WTC11 (cell line): ENCODE data around the gene CBFB. TPM values are rescaled to one million over a fixed set of nuclear protein-coding genes. Genes with fewer than 3 reads are reported as not detected.
"Not testable (repeated sequence)": the region's sequence is repeated elsewhere in the genome, so short reads cannot be mapped to it uniquely, and the experiment has no call there.

Experiments used
- ATAC-seq: fragments of 200-7000 bp; cut with Tn5 transposase; 2 replicates; pipeline ENCODE4 v1.10.0; 2021; ENCODE audit warnings: mild to moderate bottlenecking, moderate library complexity
- CTCF ChIA-PET: fragments of 300-600 bp; sonication (Branson Sonifier 250); formaldehyde crosslinking; loops from one replicate; lab custom pipeline; 2021; ENCODE audit warnings: antibody characterized with exemption; lab: Charles Lee
- POLR2A ChIA-PET: fragments of 350-600 bp; sonication (Branson Sonifier 250); formaldehyde crosslinking; loops from one replicate; lab custom pipeline; 2021; ENCODE audit warnings: antibody characterized with exemption; lab: Charles Lee
- DNase-seq: peaks from one replicate; pipeline ENCODE4 v3.0.0; 2021; ENCODE audit warnings: low spot score
- H3K27ac Mint-ChIP-seq: 2 replicates; pipeline ENCODE4 v1.8.0; 2021; ENCODE audit warnings: mixed read lengths
- H3K27me3 Mint-ChIP-seq: 2 replicates; pipeline ENCODE4 v1.8.0; 2021; ENCODE audit warnings: low read depth, mild to moderate bottlenecking, moderate library complexity, mixed read lengths
- H3K36me3 Mint-ChIP-seq: 2 replicates; pipeline ENCODE4 v1.8.0; 2021; ENCODE audit warnings: mixed read lengths
- H3K4me1 Mint-ChIP-seq: 2 replicates; pipeline ENCODE4 v1.8.0; 2022; ENCODE audit warnings: mixed read lengths
- H3K4me3 Mint-ChIP-seq: 2 replicates; pipeline ENCODE4 v1.8.0; 2021; ENCODE audit warnings: mild to moderate bottlenecking, moderate library complexity, mixed read lengths
- H3K9me3 Mint-ChIP-seq: 2 replicates; pipeline ENCODE4 v1.8.0; 2021; ENCODE audit warnings: mixed read lengths
- ATF1 ChIP-seq: sonication (generic); formaldehyde crosslinking; IDR thresholded peaks from 2 replicates; pipeline ENCODE4 v1.8.1; 2023; ENCODE audit warnings: mild to moderate bottlenecking, moderate library complexity, missing genetic modification reagents
- ESRRA ChIP-seq: sonication (generic); formaldehyde crosslinking; IDR thresholded peaks from 2 replicates; pipeline ENCODE4 v1.8.1; 2022; ENCODE audit warnings: mild to moderate bottlenecking, missing genetic modification reagents, borderline replicate concordance
- FOXJ3 ChIP-seq: sonication (generic); formaldehyde crosslinking; IDR thresholded peaks from 2 replicates; pipeline ENCODE4 v1.9.0; 2021; ENCODE audit warnings: missing genetic modification reagents, mild to moderate bottlenecking, borderline replicate concordance
- GRHL2 ChIP-seq: fragments of 250-450 bp; sonication (Bioruptor Pico); IDR thresholded peaks from 2 replicates; pipeline ENCODE4 v1.8.0; 2022; ENCODE audit warnings: mild to moderate bottlenecking, moderate library complexity; ENCODE audit not compliant: insufficient replicate concordance, severe bottlenecking
- GTF2I ChIP-seq: fragments of 250-450 bp; sonication (Bioruptor Pico); conservative IDR thresholded peaks from 2 replicates; pipeline ENCODE4 v1.4.0; 2021; ENCODE audit warnings: mild to moderate bottlenecking
- IRF2 ChIP-seq: sonication (generic); formaldehyde crosslinking; IDR thresholded peaks from 2 replicates; pipeline ENCODE4 v1.8.0; 2022; ENCODE audit warnings: low read depth, missing genetic modification reagents, borderline replicate concordance
- JAZF1 ChIP-seq: fragments of 250-450 bp; sonication (Bioruptor Pico); IDR thresholded peaks from 2 replicates; pipeline ENCODE4 v1.9.0; 2021; ENCODE audit warnings: moderate library complexity, mild to moderate bottlenecking, inconsistent platforms
- PRRX2 ChIP-seq: fragments of 250-450 bp; sonication (Bioruptor Pico); IDR thresholded peaks from 2 replicates; pipeline ENCODE4 v1.8.0; 2021; ENCODE audit warnings: mild to moderate bottlenecking
- SOX15 ChIP-seq: fragments of 250-450 bp; sonication (Bioruptor Pico); IDR thresholded peaks from 2 replicates; pipeline ENCODE4 v1.9.0; 2021; ENCODE audit warnings: mild to moderate bottlenecking
- ZBTB21 ChIP-seq: sonication (generic); formaldehyde crosslinking; IDR thresholded peaks from 2 replicates; pipeline ENCODE4 v1.8.1; 2023; ENCODE audit warnings: mild to moderate bottlenecking, missing genetic modification reagents, borderline replicate concordance
- ZNF138 ChIP-seq: sonication (generic); formaldehyde crosslinking; conservative IDR thresholded peaks from 2 replicates; pipeline ENCODE4 v1.8.1; 2022; ENCODE audit warnings: mild to moderate bottlenecking, moderate library complexity, missing genetic modification reagents
- ZNF219 ChIP-seq: sonication (generic); formaldehyde crosslinking; IDR thresholded peaks from 2 replicates; pipeline ENCODE4 v1.8.0; 2023; ENCODE audit warnings: missing genetic modification reagents, mild to moderate bottlenecking, borderline replicate concordance
- ZNF671 ChIP-seq: fragments of 250-450 bp; sonication (Bioruptor Pico); IDR thresholded peaks from 2 replicates; pipeline ENCODE4 v1.8.0; 2021; ENCODE audit warnings: mild to moderate bottlenecking
- total RNA-seq: library from RNA; stranded (reverse); gene quantifications from 3 replicates; pipeline ENCODE4 v1.2.3, GENCODE V29; 2021
- TF ChIP-seq, protein P1 (sequence below): fragments of 250-450 bp; sonication (Bioruptor Pico); IDR thresholded peaks from 2 replicates; pipeline ENCODE4 v1.8.0; 2021; ENCODE audit warnings: mild to moderate bottlenecking
- TF ChIP-seq, protein P2 (sequence below): sonication (generic); formaldehyde crosslinking; IDR thresholded peaks from 2 replicates; pipeline ENCODE4 v1.8.1; 2022; ENCODE audit warnings: low read depth, missing genetic modification reagents, borderline replicate concordance
- TF ChIP-seq, protein P3 (sequence below): fragments of 250-450 bp; sonication (Bioruptor Pico); IDR thresholded peaks from 2 replicates; pipeline ENCODE4 v1.9.0; 2021; ENCODE audit warnings: mild to moderate bottlenecking, borderline replicate concordance
- TF ChIP-seq, protein P4 (sequence below): sonication (generic); formaldehyde crosslinking; IDR thresholded peaks from 2 replicates; pipeline ENCODE4 v1.8.1; 2022; ENCODE audit warnings: mild to moderate bottlenecking, moderate library complexity, missing genetic modification reagents

CBFB gene
- total RNA-seq, 1 experiment from 2014 or later, result 36.9 TPM

DNA sequence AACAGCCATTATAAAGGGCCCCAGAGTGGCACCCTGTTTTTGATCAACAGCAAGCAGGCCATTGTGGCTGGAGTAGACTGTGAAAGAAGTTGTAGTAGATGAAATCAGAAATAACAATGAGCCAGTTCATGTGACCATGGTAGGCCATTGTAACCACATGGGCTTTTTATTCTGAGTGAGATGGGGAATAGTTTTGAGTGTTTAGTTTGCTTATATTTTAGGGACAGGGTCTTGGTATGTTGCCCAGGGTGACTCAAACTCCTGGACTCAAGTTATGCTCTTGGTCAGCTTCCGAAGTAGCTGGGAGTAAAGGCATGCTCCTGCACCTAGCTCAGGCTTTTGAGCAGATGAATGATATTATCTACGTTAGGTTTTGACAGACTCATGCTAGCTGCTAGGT is 12.0 kb downstream of the CBFB start (continued):
- TF ChIP-seq ATF1 (CRISPR knock-in tag) (no peak), ESRRA (CRISPR knock-in tag) (no peak), SOX15 (CRISPR knock-in tag) (no peak)

DNA sequence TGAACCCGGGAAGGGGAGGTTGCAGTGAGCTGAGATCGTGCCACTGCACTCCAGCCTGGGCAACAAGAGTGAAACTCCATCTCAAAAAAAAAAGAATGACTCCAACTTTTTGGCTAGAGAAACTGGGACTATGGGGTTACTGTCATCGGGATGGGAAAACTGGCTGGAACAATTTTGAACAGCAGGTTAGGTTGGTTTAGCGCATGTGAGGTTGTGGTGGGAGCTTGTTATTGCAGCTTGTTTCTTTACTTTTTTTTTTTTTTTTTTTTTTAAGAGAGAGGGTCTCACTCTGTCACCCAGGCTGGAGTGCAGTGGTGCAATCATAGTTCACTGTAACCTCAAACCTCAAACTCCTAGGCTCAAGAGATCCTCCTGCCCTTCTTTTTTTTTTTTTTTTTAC is 12.6 kb downstream of the CBFB start:
- DNase-seq, H3K9me3 Mint-ChIP-seq, H3K4me1 Mint-ChIP-seq, POLR2A ChIA-PET, H3K27ac Mint-ChIP-seq, H3K27me3 Mint-ChIP-seq, H3K4me3 Mint-ChIP-seq, H3K36me3 Mint-ChIP-seq, ATAC-seq: not testable (repeated sequence)
- CTCF ChIA-PET, result interaction anchor here (0.5 to 1.7 kb wide), 17 partner anchors 11 to 354 kb away, joined by 3 to 8 read pairs (median 4); partner anchors contain the start of genes B3GNT9, CES3 and NAE1

DNA sequence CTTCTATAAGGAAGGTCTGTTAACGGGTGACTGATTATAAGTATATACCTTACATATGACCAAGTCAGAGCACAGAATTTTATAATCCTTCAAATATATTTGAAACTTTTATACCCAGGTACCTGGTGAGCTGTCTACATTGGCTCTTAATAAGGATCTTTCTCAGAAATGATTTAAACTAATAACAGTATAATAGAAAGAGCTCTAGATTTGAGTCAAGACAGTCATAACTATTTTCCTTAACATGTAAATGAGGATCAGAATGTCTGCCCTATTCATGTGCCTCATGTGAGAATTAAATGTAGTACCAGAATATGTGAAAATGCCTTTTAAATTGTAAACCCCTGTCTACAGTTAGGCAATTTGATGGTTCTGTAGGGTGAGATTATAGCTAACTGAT is 14.5 kb downstream of the CBFB start:
- ATAC-seq (no peak), DNase-seq (no peak)
- Mint-ChIP-seq H3K27ac (no peak overlapping the region), H3K4me1 (peaks cover 7% of the 10 kb centered on the region), H3K36me3 (no peaks in the 10 kb centered on the region), H3K9me3 (no peaks in the 10 kb centered on the region), H3K4me3 (no peak overlapping the region), H3K27me3 (no peaks in the 10 kb centered on the region)
- TF ChIP-seq, protein P1, sequence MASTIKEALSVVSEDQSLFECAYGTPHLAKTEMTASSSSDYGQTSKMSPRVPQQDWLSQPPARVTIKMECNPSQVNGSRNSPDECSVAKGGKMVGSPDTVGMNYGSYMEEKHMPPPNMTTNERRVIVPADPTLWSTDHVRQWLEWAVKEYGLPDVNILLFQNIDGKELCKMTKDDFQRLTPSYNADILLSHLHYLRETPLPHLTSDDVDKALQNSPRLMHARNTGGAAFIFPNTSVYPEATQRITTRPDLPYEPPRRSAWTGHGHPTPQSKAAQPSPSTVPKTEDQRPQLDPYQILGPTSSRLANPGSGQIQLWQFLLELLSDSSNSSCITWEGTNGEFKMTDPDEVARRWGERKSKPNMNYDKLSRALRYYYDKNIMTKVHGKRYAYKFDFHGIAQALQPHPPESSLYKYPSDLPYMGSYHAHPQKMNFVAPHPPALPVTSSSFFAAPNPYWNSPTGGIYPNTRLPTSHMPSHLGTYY (CRISPR knock-in tag), result no peak
- ChIA-PET CTCF (interaction anchor here (0.9 to 2.9 kb wide), 4 partner anchors 25 to 176 kb away, joined by 3 to 9 read pairs (median 7); no protein-coding TSS in a partner anchor), POLR2A (no interaction called here)

DNA sequence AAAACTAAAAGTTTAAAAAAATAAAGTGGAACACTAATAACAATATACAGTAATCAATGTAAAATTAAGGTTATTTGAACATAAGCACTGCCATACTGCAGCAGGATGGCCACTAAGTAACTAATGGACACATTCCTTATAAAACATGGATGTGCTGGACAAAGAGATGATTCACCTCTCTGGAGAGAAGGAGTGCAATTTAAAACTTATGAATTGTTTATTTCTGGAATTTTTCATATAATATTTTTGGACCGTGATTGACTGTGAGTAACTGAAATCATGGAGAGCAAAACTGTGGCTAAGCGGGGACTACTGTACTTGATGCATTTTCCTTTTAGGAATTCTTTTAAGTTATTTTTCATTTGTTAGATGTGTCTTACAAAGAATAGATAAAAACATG is 21.8 kb downstream of the CBFB start:
- ChIA-PET CTCF (no interaction called here), POLR2A (no interaction called here)
- ATAC-seq (no peak), DNase-seq (no peak)
- Mint-ChIP-seq H3K36me3 (0 out of 2 replicates have a peak, but pooled peaks cover 2% of the 10 kb centered on the region), H3K27ac (no peak overlapping the region), H3K4me3 (no peak overlapping the region), H3K27me3 (no peaks in the 10 kb centered on the region), H3K4me1 (no peaks in the 10 kb centered on the region), H3K9me3 (no peaks in the 10 kb centered on the region)
- TF ChIP-seq ZNF671 (CRISPR knock-in tag) (no peak), GTF2I (CRISPR knock-in tag) (no peak), GRHL2 (CRISPR knock-in tag) (no peak), ZBTB21 (no peak), IRF2 (CRISPR knock-in tag) (no peak), ZNF138 (CRISPR knock-in tag) (no peak), ZNF219 (no peak), PRRX2 (CRISPR knock-in tag) (no peak), FOXJ3 (CRISPR knock-in tag) (no peak), JAZF1 (CRISPR knock-in tag) (no peak)
- TF ChIP-seq, protein P2, sequence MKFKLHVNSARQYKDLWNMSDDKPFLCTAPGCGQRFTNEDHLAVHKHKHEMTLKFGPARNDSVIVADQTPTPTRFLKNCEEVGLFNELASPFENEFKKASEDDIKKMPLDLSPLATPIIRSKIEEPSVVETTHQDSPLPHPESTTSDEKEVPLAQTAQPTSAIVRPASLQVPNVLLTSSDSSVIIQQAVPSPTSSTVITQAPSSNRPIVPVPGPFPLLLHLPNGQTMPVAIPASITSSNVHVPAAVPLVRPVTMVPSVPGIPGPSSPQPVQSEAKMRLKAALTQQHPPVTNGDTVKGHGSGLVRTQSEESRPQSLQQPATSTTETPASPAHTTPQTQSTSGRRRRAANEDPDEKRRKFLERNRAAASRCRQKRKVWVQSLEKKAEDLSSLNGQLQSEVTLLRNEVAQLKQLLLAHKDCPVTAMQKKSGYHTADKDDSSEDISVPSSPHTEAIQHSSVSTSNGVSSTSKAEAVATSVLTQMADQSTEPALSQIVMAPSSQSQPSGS (CRISPR knock-in tag), result no peak
- TF ChIP-seq, protein P3, sequence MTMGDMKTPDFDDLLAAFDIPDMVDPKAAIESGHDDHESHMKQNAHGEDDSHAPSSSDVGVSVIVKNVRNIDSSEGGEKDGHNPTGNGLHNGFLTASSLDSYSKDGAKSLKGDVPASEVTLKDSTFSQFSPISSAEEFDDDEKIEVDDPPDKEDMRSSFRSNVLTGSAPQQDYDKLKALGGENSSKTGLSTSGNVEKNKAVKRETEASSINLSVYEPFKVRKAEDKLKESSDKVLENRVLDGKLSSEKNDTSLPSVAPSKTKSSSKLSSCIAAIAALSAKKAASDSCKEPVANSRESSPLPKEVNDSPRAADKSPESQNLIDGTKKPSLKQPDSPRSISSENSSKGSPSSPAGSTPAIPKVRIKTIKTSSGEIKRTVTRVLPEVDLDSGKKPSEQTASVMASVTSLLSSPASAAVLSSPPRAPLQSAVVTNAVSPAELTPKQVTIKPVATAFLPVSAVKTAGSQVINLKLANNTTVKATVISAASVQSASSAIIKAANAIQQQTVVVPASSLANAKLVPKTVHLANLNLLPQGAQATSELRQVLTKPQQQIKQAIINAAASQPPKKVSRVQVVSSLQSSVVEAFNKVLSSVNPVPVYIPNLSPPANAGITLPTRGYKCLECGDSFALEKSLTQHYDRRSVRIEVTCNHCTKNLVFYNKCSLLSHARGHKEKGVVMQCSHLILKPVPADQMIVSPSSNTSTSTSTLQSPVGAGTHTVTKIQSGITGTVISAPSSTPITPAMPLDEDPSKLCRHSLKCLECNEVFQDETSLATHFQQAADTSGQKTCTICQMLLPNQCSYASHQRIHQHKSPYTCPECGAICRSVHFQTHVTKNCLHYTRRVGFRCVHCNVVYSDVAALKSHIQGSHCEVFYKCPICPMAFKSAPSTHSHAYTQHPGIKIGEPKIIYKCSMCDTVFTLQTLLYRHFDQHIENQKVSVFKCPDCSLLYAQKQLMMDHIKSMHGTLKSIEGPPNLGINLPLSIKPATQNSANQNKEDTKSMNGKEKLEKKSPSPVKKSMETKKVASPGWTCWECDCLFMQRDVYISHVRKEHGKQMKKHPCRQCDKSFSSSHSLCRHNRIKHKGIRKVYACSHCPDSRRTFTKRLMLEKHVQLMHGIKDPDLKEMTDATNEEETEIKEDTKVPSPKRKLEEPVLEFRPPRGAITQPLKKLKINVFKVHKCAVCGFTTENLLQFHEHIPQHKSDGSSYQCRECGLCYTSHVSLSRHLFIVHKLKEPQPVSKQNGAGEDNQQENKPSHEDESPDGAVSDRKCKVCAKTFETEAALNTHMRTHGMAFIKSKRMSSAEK, result no peak
- TF ChIP-seq, protein P4, sequence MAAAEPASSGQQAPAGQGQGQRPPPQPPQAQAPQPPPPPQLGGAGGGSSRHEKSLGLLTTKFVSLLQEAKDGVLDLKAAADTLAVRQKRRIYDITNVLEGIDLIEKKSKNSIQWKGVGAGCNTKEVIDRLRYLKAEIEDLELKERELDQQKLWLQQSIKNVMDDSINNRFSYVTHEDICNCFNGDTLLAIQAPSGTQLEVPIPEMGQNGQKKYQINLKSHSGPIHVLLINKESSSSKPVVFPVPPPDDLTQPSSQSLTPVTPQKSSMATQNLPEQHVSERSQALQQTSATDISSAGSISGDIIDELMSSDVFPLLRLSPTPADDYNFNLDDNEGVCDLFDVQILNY, result no peak
